ENCODE data around the gene ACTR5.
"Not testable (repeated sequence)": the region's sequence is repeated elsewhere in the genome, so short reads cannot be mapped to it uniquely, and the experiment has no call there.

ACTR5 gene

GRCh38 chr20:38804682-38805501, 56.6 kb downstream of the ACTR5 start:
- no peak for DNase-seq (ENCODE audit: low spot score)

GRCh38 chr20:38805502-38805957, 57.3 kb downstream of the ACTR5 start, which contains the start of gene PPP1R16B:
PPP1R16B (plus strand) TSS chr20:38805697; CDS start chr20:38835926, 30,229 bp downstream.
- DNase-seq (ENCODE audit: low spot score), result peak; percentile 84

- no peak for DNase-seq (ENCODE audit: low spot score)
Measured at GRCh38 chr20:38805958-38806854, 57.9 kb downstream of the ACTR5 start.

GRCh38 chr20:38806855-38807655, 58.8 kb downstream of the ACTR5 start:
- DNase-seq (ENCODE audit: low spot score), result no peak

DNA sequence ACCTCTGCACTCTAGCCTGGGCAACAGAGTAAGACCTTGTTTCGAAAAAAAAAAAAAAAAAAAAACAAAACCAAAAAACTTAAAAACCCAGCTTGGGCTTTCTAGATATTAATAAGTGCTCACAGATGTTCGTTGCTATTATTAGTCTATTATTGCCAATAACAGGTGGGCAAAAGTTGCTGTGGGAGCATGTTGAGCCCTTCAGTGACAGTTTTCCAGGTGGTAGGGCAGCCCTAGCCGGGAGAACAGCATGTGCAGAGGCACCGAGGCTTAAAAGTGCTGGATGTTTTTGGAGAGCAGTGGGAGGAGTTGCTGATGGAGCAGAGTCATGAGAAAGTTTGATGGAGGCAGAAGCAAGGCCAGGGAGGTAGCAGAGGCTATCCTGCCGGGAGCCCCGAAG, 61.7 kb downstream of the ACTR5 start:
- no peak for DNase-seq (ENCODE audit: low spot score)

GRCh38 chr20:38810926-38811630, 62.8 kb downstream of the ACTR5 start:
- no peak for DNase-seq (ENCODE audit: low spot score)

DNA sequence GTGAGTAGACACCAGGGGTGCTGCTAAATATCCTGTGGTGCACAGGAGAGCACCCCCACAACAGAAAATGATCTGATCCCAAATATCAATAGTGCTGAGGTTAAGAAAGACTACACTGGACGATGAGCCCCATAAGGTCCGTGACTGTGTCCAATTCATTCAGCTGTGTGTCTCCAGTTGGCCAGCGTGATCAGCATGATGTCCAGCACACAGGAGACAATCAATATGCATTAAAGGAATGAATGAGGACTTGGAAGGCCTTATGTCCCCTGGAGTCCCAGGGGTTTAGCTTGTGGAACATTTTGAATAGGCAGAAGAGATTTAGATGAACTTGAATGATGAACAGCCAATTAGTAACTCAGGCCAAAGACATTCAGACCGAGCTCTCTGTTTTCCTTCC, 63.5 kb downstream of the ACTR5 start:
- no peak for DNase-seq (ENCODE audit: low spot score)

GRCh38 chr20:38812182-38812581, 63.9 kb downstream of the ACTR5 start:
- DNase-seq (ENCODE audit: low spot score), result no peak

- DNase-seq (ENCODE audit: low spot score), result no peak
Measured at GRCh38 chr20:38812709-38813573, 64.7 kb downstream of the ACTR5 start.

DNA sequence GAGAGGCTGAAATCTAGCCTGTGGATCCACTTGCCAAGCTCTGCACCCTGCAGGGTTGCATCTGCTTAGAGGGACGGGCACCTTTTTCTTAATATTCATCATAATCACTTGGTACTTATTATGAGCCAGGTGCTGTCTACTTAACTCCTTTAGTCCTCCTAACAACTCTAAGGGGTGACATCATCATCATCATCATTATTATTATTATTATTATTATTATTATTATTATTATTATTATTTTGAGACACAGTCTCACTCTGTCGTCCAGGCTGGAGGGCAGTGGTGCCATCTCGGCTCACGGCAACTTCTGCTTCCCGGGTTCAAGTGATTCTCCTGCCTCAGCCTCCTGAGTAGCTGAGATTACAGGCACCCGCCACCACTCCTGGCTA, 65.3 kb downstream of the ACTR5 start:
- DNase-seq (ENCODE audit: low spot score), result not testable (repeated sequence)

- DNase-seq (ENCODE audit: low spot score), result no peak
Measured at GRCh38 chr20:38815446-38815845, 67.2 kb downstream of the ACTR5 start.

- no peak for DNase-seq (ENCODE audit: low spot score)
Measured at GRCh38 chr20:38818113-38819065, 70.1 kb downstream of the ACTR5 start.
